HEK293 (cell line): ENCODE results near the gene SNAPC4.

Source experiments
- CTCF ChIA-PET: fragments of 350-600 bp; formaldehyde crosslinking; extraction: SDS; loops from one replicate; lab custom pipeline; 2021; ENCODE audit warnings: antibody characterized with exemption; lab: Yijun Ruan, JAX
- POLR2A ChIA-PET: fragments of 300-600 bp; formaldehyde crosslinking; extraction: SDS; loops from one replicate; lab custom pipeline; 2020; ENCODE audit warnings: antibody characterized with exemption, inconsistent platforms; lab: Yijun Ruan, JAX
- H3K27ac ChIP-seq: fragments of 200-500 bp; sonication (Bioruptor generic); 2 replicates; pipeline ENCODE4 v1.5.1; 2014; ENCODE audit warnings: low read depth, low read length, control low read depth, inconsistent platforms; ENCODE audit errors: extremely low read depth
- H3K36me3 ChIP-seq, 2 experiments: fragments of 200-500 bp in 1 of 2; sonication (Bioruptor generic) in 1 of 2; 1 replicate in 1 of 2; 2 replicates in 1 of 2; pipeline ENCODE4 v1.5.1; 2014 to 2017; ENCODE audit warnings: inconsistent platforms in 2 of 2, low read length in 2 of 2; ENCODE audit not compliant: control insufficient read depth in 2 of 2, insufficient read depth in 1 of 2
- H3K4me1 ChIP-seq: fragments of 200-500 bp; sonication (Bioruptor generic); 2 replicates; pipeline ENCODE4 v1.5.1; 2014; ENCODE audit warnings: mild to moderate bottlenecking, low read length, inconsistent platforms; ENCODE audit not compliant: control insufficient read depth, insufficient read depth
- H3K4me3 ChIP-seq: 2 replicates; pipeline ENCODE4 v1.5.1; 2011; ENCODE audit warnings: low read depth, mild to moderate bottlenecking, control low read depth, low read length, moderate library complexity
- H3K9me3 ChIP-seq: fragments of 200-500 bp; sonication (Bioruptor generic); 2 replicates; pipeline ENCODE4 v1.5.1; 2014; ENCODE audit warnings: low read depth, low read length, inconsistent platforms; ENCODE audit not compliant: control insufficient read depth, insufficient read depth
- GLI4 ChIP-seq: fragments of 450-650 bp; formaldehyde crosslinking; IDR thresholded peaks from 2 replicates; pipeline ENCODE4 v1.5.1; 2016; ENCODE audit warnings: missing biosample characterization, missing genetic modification characterization
- GLIS1 ChIP-seq: fragments of 450-650 bp; formaldehyde crosslinking; IDR thresholded peaks from 2 replicates; pipeline ENCODE4 v1.5.1; 2016; ENCODE audit warnings: missing biosample characterization, missing genetic modification characterization
- IKZF3 ChIP-seq: fragments of 450-650 bp; IDR thresholded peaks from 2 replicates; pipeline ENCODE4 v1.5.0; 2018; ENCODE audit warnings: missing biosample characterization, mild to moderate bottlenecking, missing genetic modification characterization, moderate library complexity
- SP2 ChIP-seq: fragments of 450-650 bp; formaldehyde crosslinking; IDR thresholded peaks from 2 replicates; pipeline ENCODE4 v1.5.1; 2016; ENCODE audit warnings: missing biosample characterization, missing genetic modification characterization
- SP3 ChIP-seq: fragments of 450-650 bp; formaldehyde crosslinking; IDR thresholded peaks from 2 replicates; pipeline ENCODE4 v1.5.1; 2016; ENCODE audit warnings: missing biosample characterization, missing genetic modification characterization
- ZFP3 ChIP-seq: fragments of 450-650 bp; formaldehyde crosslinking; IDR thresholded peaks from 2 replicates; pipeline ENCODE4 v1.5.1; 2016; ENCODE audit warnings: low read depth, missing biosample characterization, missing genetic modification characterization
- ZFP37 ChIP-seq: fragments of 450-650 bp; formaldehyde crosslinking; IDR thresholded peaks from 2 replicates; pipeline ENCODE4 v1.5.1; 2016; ENCODE audit warnings: missing biosample characterization, missing genetic modification characterization
- ZNF146 ChIP-seq: fragments of 450-650 bp; formaldehyde crosslinking; IDR thresholded peaks from 2 replicates; pipeline ENCODE4 v1.5.1; 2016; ENCODE audit warnings: missing biosample characterization, missing genetic modification characterization
- ZNF394 ChIP-seq: fragments of 450-650 bp; formaldehyde crosslinking; IDR thresholded peaks from 2 replicates; pipeline ENCODE4 v1.5.1; 2016; ENCODE audit warnings: missing biosample characterization, missing genetic modification characterization, mild to moderate bottlenecking, moderate library complexity, borderline replicate concordance
- ZNF473 ChIP-seq: fragments of 450-650 bp; formaldehyde crosslinking; IDR thresholded peaks from 2 replicates; pipeline ENCODE4 v1.5.1; 2017; ENCODE audit warnings: missing biosample characterization, missing genetic modification characterization
- ZNF677 ChIP-seq: fragments of 450-650 bp; IDR thresholded peaks from 2 replicates; pipeline ENCODE4 v1.5.0; 2018; ENCODE audit warnings: missing biosample characterization, mild to moderate bottlenecking, missing genetic modification characterization, moderate library complexity
- ZNF701 ChIP-seq: fragments of 450-650 bp; formaldehyde crosslinking; IDR thresholded peaks from 2 replicates; pipeline ENCODE4 v1.5.1; 2016; ENCODE audit warnings: missing biosample characterization, missing genetic modification characterization
- ZNF785 ChIP-seq: fragments of 450-650 bp; formaldehyde crosslinking; IDR thresholded peaks from 2 replicates; pipeline ENCODE4 v1.5.1; 2016; ENCODE audit warnings: missing biosample characterization, missing genetic modification characterization
- ZNF830 ChIP-seq: fragments of 450-650 bp; IDR thresholded peaks from 2 replicates; pipeline ENCODE4 v1.5.0; 2018; ENCODE audit warnings: missing biosample characterization, missing genetic modification characterization, low read depth, mild to moderate bottlenecking, moderate library complexity
- TF ChIP-seq, protein P1 (sequence below): fragments of 450-650 bp; formaldehyde crosslinking; IDR thresholded peaks from 2 replicates; pipeline ENCODE4 v1.5.1; 2017; ENCODE audit warnings: missing biosample characterization, missing genetic modification characterization
- TF ChIP-seq, protein P2 (sequence below): fragments of 450-650 bp; IDR thresholded peaks from 2 replicates; pipeline ENCODE4 v1.5.1; 2018; ENCODE audit warnings: missing biosample characterization, missing genetic modification characterization
- TF ChIP-seq, protein P3 (sequence below): fragments of 450-650 bp; IDR thresholded peaks from 2 replicates; pipeline ENCODE4 v1.5.1; 2018; ENCODE audit warnings: missing biosample characterization, mild to moderate bottlenecking, missing genetic modification characterization
- TF ChIP-seq, protein P4 (sequence below): fragments of 450-650 bp; formaldehyde crosslinking; conservative IDR thresholded peaks from 2 replicates; pipeline ENCODE4 v1.5.1; 2016; ENCODE audit warnings: low read depth, missing biosample characterization, missing genetic modification characterization
- TF ChIP-seq, protein P5 (sequence below): fragments of 450-650 bp; formaldehyde crosslinking; conservative IDR thresholded peaks from 2 replicates; pipeline ENCODE4 v1.5.1; 2016; ENCODE audit warnings: low read depth, missing biosample characterization, missing genetic modification characterization
- TF ChIP-seq, protein P6 (sequence below): fragments of 450-650 bp; formaldehyde crosslinking; IDR thresholded peaks from 2 replicates; pipeline ENCODE4 v1.5.1; 2016; ENCODE audit warnings: missing biosample characterization, missing genetic modification characterization

Gene SNAPC4

DNA sequence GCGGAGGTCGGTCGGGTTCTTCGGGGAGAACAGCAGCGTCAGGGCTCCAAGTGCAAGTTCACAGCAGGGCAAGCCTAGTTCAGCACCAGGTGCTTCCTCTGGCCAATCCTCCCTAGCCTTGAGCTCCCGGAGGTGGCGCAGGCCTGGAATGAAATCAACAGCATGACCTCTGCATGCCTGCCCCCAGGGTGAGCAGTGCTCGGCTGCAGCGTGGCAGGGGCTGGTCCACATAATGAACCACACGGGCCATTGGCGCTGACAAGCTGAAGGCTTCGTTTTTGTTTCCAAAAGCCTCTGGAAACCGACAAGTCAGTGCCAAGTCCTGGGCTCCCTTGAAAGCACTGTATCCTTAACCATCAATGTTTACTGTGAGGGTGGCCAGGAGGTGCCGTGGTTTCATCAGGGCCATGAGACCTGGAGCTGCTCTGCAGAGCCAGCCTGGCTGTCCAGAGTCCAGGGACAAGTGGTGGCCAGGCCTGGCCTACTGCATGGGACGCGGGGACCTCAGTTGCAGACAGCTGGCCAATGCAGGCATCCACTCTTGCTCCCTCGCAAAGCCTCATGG lies 41.8 kb upstream of the SNAPC4 start:
- POLR2A ChIA-PET: interaction anchor here (1.7 kb wide), 1 partner anchor 17 kb away, joined by 6 read pairs; no protein-coding TSS in a partner anchor
- H3K4me3 ChIP-seq: no peak overlapping the region
- H3K36me3 ChIP-seq: peaks cover 11 to 73% of the 10 kb centered on the region in 2 experiments; a peak in 2 of 3 replicates
- H3K4me1 ChIP-seq: 0 out of 2 replicates have a peak, but pooled peaks cover 2% of the 10 kb centered on the region
- no peak overlapping the region for H3K27ac ChIP-seq
- CTCF ChIA-PET: interaction anchor here (0.6 to 3.4 kb wide), 5 partner anchors 8 to 103 kb away, joined by 3 to 9 read pairs (median 4); no protein-coding TSS in a partner anchor
- H3K9me3 ChIP-seq: no peaks in the 10 kb centered on the region
- TF ChIP-seq, protein P1, sequence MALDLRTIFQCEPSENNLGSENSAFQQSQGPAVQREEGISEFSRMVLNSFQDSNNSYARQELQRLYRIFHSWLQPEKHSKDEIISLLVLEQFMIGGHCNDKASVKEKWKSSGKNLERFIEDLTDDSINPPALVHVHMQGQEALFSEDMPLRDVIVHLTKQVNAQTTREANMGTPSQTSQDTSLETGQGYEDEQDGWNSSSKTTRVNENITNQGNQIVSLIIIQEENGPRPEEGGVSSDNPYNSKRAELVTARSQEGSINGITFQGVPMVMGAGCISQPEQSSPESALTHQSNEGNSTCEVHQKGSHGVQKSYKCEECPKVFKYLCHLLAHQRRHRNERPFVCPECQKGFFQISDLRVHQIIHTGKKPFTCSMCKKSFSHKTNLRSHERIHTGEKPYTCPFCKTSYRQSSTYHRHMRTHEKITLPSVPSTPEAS (tag by site-specific recombination): no peak
- TF ChIP-seq, protein P2, sequence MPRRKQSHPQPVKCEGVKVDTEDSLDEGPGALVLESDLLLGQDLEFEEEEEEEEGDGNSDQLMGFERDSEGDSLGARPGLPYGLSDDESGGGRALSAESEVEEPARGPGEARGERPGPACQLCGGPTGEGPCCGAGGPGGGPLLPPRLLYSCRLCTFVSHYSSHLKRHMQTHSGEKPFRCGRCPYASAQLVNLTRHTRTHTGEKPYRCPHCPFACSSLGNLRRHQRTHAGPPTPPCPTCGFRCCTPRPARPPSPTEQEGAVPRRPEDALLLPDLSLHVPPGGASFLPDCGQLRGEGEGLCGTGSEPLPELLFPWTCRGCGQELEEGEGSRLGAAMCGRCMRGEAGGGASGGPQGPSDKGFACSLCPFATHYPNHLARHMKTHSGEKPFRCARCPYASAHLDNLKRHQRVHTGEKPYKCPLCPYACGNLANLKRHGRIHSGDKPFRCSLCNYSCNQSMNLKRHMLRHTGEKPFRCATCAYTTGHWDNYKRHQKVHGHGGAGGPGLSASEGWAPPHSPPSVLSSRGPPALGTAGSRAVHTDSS (tag by site-specific recombination): no peak
- no peak for TF ChIP-seq ZNF473 (tag by site-specific recombination)
- TF ChIP-seq IKZF3 (tag by site-specific recombination): no peak
- no peak for TF ChIP-seq GLI4 (tag by site-specific recombination)
- TF ChIP-seq GLIS1 (tag by site-specific recombination): no peak
- TF ChIP-seq ZFP3 (tag by site-specific recombination): no peak
- TF ChIP-seq ZNF701 (tag by site-specific recombination): no peak
- no peak for TF ChIP-seq ZNF830 (tag by site-specific recombination)
- TF ChIP-seq, protein P3, sequence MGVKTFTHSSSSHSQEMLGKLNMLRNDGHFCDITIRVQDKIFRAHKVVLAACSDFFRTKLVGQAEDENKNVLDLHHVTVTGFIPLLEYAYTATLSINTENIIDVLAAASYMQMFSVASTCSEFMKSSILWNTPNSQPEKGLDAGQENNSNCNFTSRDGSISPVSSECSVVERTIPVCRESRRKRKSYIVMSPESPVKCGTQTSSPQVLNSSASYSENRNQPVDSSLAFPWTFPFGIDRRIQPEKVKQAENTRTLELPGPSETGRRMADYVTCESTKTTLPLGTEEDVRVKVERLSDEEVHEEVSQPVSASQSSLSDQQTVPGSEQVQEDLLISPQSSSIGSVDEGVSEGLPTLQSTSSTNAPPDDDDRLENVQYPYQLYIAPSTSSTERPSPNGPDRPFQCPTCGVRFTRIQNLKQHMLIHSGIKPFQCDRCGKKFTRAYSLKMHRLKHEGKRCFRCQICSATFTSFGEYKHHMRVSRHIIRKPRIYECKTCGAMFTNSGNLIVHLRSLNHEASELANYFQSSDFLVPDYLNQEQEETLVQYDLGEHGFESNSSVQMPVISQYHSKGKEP (tag by site-specific recombination): no peak
- TF ChIP-seq, protein P4, sequence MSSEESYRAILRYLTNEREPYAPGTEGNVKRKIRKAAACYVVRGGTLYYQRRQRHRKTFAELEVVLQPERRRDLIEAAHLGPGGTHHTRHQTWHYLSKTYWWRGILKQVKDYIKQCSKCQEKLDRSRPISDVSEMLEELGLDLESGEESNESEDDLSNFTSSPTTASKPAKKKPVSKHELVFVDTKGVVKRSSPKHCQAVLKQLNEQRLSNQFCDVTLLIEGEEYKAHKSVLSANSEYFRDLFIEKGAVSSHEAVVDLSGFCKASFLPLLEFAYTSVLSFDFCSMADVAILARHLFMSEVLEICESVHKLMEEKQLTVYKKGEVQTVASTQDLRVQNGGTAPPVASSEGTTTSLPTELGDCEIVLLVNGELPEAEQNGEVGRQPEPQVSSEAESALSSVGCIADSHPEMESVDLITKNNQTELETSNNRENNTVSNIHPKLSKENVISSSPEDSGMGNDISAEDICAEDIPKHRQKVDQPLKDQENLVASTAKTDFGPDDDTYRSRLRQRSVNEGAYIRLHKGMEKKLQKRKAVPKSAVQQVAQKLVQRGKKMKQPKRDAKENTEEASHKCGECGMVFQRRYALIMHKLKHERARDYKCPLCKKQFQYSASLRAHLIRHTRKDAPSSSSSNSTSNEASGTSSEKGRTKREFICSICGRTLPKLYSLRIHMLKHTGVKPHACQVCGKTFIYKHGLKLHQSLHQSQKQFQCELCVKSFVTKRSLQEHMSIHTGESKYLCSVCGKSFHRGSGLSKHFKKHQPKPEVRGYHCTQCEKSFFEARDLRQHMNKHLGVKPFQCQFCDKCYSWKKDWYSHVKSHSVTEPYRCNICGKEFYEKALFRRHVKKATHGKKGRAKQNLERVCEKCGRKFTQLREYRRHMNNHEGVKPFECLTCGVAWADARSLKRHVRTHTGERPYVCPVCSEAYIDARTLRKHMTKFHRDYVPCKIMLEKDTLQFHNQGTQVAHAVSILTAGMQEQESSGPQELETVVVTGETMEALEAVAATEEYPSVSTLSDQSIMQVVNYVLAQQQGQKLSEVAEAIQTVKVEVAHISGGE (tag by site-specific recombination): no peak
- no peak for TF ChIP-seq SP3 (tag by site-specific recombination)
- TF ChIP-seq ZNF146 (tag by site-specific recombination): no peak
- no peak for TF ChIP-seq ZNF394 (tag by site-specific recombination)

DNA sequence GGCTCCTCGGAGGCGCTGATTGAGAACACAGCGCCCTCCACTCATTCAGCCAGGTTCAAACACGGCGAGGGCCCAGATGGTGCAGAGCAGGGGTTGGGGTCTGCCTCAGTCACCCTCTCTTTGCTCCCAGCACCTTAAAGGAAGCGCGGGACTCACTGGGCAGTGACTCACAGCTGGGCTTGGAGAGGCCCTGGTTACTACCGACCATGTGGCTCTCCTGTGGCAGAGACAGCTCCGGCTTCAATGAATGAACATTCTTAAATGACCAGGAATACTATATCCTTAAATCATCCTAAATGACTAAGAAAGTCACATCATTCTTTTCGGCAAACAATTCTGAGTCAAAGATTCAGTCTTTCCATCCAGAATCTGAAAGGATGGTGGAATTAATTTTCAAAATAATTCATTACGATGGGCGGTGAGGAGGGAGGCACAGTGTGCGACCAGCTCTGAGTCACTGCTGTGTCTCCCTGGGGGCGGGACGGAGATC lies 41.3 kb upstream of the SNAPC4 start:
- Histone ChIP-seq H3K4me3 (no peak overlapping the region), H3K9me3 (no peaks in the 10 kb centered on the region), H3K27ac (no peak overlapping the region), H3K4me1 (0 out of 2 replicates have a peak, but pooled peaks cover 2% of the 10 kb centered on the region), H3K36me3 (peaks cover 9 to 74% of the 10 kb centered on the region in 2 experiments; a peak in 2 of 3 replicates)
- TF ChIP-seq ZFP37 (tag by site-specific recombination): no peak
- TF ChIP-seq SP2 (tag by site-specific recombination): no peak
- TF ChIP-seq ZNF677 (tag by site-specific recombination): no peak
- TF ChIP-seq, protein P5, sequence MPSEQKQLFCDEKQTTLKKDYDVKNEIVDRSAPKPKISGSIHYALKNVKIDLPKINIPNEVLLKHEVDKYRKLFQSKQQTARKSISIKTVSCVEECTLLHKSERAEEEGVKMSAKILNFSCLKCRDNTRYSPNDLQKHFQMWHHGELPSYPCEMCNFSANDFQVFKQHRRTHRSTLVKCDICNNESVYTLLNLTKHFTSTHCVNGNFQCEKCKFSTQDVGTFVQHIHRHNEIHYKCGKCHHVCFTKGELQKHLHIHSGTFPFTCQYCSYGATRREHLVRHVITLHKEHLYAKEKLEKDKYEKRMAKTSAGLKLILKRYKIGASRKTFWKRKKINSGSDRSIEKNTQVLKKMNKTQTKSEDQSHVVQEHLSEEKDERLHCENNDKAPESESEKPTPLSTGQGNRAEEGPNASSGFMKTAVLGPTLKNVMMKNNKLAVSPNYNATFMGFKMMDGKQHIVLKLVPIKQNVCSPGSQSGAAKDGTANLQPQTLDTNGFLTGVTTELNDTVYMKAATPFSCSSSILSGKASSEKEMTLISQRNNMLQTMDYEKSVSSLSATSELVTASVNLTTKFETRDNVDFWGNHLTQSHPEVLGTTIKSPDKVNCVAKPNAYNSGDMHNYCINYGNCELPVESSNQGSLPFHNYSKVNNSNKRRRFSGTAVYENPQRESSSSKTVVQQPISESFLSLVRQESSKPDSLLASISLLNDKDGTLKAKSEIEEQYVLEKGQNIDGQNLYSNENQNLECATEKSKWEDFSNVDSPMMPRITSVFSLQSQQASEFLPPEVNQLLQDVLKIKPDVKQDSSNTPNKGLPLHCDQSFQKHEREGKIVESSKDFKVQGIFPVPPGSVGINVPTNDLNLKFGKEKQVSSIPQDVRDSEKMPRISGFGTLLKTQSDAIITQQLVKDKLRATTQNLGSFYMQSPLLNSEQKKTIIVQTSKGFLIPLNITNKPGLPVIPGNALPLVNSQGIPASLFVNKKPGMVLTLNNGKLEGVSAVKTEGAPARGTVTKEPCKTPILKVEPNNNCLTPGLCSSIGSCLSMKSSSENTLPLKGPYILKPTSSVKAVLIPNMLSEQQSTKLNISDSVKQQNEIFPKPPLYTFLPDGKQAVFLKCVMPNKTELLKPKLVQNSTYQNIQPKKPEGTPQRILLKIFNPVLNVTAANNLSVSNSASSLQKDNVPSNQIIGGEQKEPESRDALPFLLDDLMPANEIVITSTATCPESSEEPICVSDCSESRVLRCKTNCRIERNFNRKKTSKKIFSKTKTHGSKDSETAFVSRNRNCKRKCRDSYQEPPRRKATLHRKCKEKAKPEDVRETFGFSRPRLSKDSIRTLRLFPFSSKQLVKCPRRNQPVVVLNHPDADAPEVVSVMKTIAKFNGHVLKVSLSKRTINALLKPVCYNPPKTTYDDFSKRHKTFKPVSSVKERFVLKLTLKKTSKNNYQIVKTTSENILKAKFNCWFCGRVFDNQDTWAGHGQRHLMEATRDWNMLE (tag by site-specific recombination): no peak
- TF ChIP-seq ZNF785: no peak
- no peak for TF ChIP-seq ZFP3 (tag by site-specific recombination)
- TF ChIP-seq, protein P6, sequence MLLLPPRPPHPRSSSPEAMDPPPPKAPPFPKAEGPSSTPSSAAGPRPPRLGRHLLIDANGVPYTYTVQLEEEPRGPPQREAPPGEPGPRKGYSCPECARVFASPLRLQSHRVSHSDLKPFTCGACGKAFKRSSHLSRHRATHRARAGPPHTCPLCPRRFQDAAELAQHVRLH: no peak
- CTCF ChIA-PET: interaction anchor here (0.6 to 3.9 kb wide), 7 partner anchors 9 to 47 kb away, joined by 3 to 17 read pairs (median 5); no protein-coding TSS in a partner anchor
- POLR2A ChIA-PET: no interaction called here
